Measurements from ENCODE around the gene NR1H2. TPM values are rescaled to one million over a fixed set of nuclear protein-coding genes. Genes with fewer than 3 reads are reported as not detected.

Gene NR1H2
- total and polyA plus RNA-seq, 10 donors = 53.1 to 96.0 (median 74.0) TPM

GRCh38 chr19:50330365-50331078 is 45.7 kb upstream of the NR1H2 start:
- H3K4me3 ChIP-seq = peak overlapping the region in 6 of 8 donors; percentile 21 to 75 (median 35)
- 2 to 3% (median 3%) methylated on average over 40 to 48 of the region's 48 CpGs for WGBS, 5 donors
- peak overlapping the region in 5 of 8 donors; percentile 58 to 87 (median 79) for H3K27ac ChIP-seq
- peaks cover 0 to 14% (median 0%) of the 10 kb centered on the region in 6 donors for H3K36me3 ChIP-seq
- TF ChIP-seq POLR2AphosphoS5 (IDR thresholded peaks at IDR 0.05) = peak; percentile 17 to 73 (median 59)
- no peak for TF ChIP-seq CTCF (IDR thresholded peaks at IDR 0.05 in 8 of 11, conservative IDR thresholded peaks at IDR 0.05 in 3 of 11)
- peak; percentile 95 for DNase-seq
- peaks cover 0 to 96% (median 60%) of the 10 kb centered on the region in 7 donors for H3K27me3 ChIP-seq (replicated peaks in 1 of 7)
- H3K9me3 ChIP-seq = peaks cover 0 to 28% (median 0%) of the 10 kb centered on the region in 8 donors
- H3K4me1 ChIP-seq = peaks cover 6 to 93% (median 63%) of the 10 kb centered on the region in 6 donors
- intact Hi-C loops (cut with DNase I; ENCODE audit: low total_unique reads) = no loop called here

- Histone ChIP-seq H3K4me3 (peak overlapping the region in 6 of 8 donors; percentile 21 to 75 (median 35)), H3K4me1 (peaks cover 0 to 87% (median 55%) of the 10 kb centered on the region in 6 donors), H3K27me3 (replicated peaks in 1 of 7) (peaks cover 0 to 88% (median 51%) of the 10 kb centered on the region in 7 donors), H3K9me3 (peaks cover 0 to 22% (median 0%) of the 10 kb centered on the region in 8 donors), H3K36me3 (peaks cover 0 to 21% (median 2%) of the 10 kb centered on the region in 6 donors), H3K27ac (peak overlapping the region in 6 of 8 donors; percentile 20 to 87 (median 78))
- intact Hi-C loops (cut with DNase I; ENCODE audit: low total_unique reads) = no loop called here
- 9 to 15% (median 13%) methylated on average over 10 of the region's 10 CpGs for WGBS, 5 donors
- DNase-seq = peak; percentile 73
- no peak for TF ChIP-seq POLR2A (IDR thresholded peaks at IDR 0.05)
- no peak for TF ChIP-seq POLR2AphosphoS5 (IDR thresholded peaks at IDR 0.05)
- TF ChIP-seq CTCF (IDR thresholded peaks at IDR 0.05 in 8 of 11, conservative IDR thresholded peaks at IDR 0.05 in 3 of 11) = no peak
Observed at GRCh38 chr19:50331221-50331993, 44.9 kb upstream of the NR1H2 start.

- peak overlapping the region in 3 of 8 donors; percentile 38 to 75 (median 40) for H3K4me3 ChIP-seq
- WGBS, 5 donors = 0 to 18% (median 8%) methylated on average over 2 of the region's 2 CpGs
- DNase-seq = peak; percentile 72
- intact Hi-C loops (cut with DNase I; ENCODE audit: low total_unique reads) = no loop called here
- peak overlapping the region in 6 of 8 donors; percentile 20 to 87 (median 78) for H3K27ac ChIP-seq
- H3K4me1 ChIP-seq = peaks cover 0 to 86% (median 52%) of the 10 kb centered on the region in 6 donors
- TF ChIP-seq POLR2A (IDR thresholded peaks at IDR 0.05) = no peak
- TF ChIP-seq CTCF (IDR thresholded peaks at IDR 0.05 in 8 of 11, conservative IDR thresholded peaks at IDR 0.05 in 3 of 11) = no peak
- TF ChIP-seq POLR2AphosphoS5 (IDR thresholded peaks at IDR 0.05) = no peak
- H3K27me3 ChIP-seq (replicated peaks in 1 of 7) = peaks cover 0 to 82% (median 46%) of the 10 kb centered on the region in 7 donors
- peaks cover 0 to 27% (median 2%) of the 10 kb centered on the region in 6 donors for H3K36me3 ChIP-seq
- H3K9me3 ChIP-seq = peaks cover 0 to 22% (median 0%) of the 10 kb centered on the region in 8 donors
Observed at GRCh38 chr19:50331994-50332243, 44.3 kb upstream of the NR1H2 start.
